ENCODE data around the gene PLCD3.
A peak's percentile ranks its signal among the peaks of the same experiment; 100 is the strongest.

PLCD3 gene

GRCh38 chr17:45149669-45150664, 17.7 kb upstream of the PLCD3 start:
- DNase-seq (ENCODE audit: low spot score): peak; percentile 14

- DNase-seq (ENCODE audit: low spot score): peak; percentile 78
These were observed 16.8 kb upstream of the PLCD3 start for GRCh38 chr17:45149037-45149668.

GRCh38 chr17:45148183-45149036, 16.1 kb upstream of the PLCD3 start, which contains the start of gene HEXIM1:
TSS of gene HEXIM1 (plus strand) at chr17:45148475. CDS start at chr17:45149191, 716 bp downstream.
- peak; percentile 93 for DNase-seq (ENCODE audit: low spot score)

- peak; percentile 56 for DNase-seq (ENCODE audit: low spot score)
These were observed 15.4 kb upstream of the PLCD3 start for GRCh38 chr17:45147581-45148182.

- peak; percentile 57 for DNase-seq (ENCODE audit: low spot score)
These were observed 14.7 kb upstream of the PLCD3 start for GRCh38 chr17:45146890-45147580.

- DNase-seq (ENCODE audit: low spot score): no peak
These were observed 14.2 kb upstream of the PLCD3 start for GRCh38 chr17:45146592-45146889.

- no peak for DNase-seq (ENCODE audit: low spot score)
These were observed 13.9 kb upstream of the PLCD3 start for GRCh38 chr17:45146166-45146565.

GRCh38 chr17:45145035-45145389, 12.7 kb upstream of the PLCD3 start:
- no peak for DNase-seq (ENCODE audit: low spot score)

GRCh38 chr17:45144199-45145034, 12.1 kb upstream of the PLCD3 start:
- no peak for DNase-seq (ENCODE audit: low spot score)

- DNase-seq (ENCODE audit: low spot score): peak; percentile 42
These were observed 11.5 kb upstream of the PLCD3 start for GRCh38 chr17:45143767-45144198.

GRCh38 chr17:45143094-45143670, 10.9 kb upstream of the PLCD3 start:
- DNase-seq (ENCODE audit: low spot score): no peak

- no peak for DNase-seq (ENCODE audit: low spot score)
These were observed 7.2 kb upstream of the PLCD3 start for GRCh38 chr17:45139533-45139920.

GRCh38 chr17:45138911-45139532, 6.7 kb upstream of the PLCD3 start:
- DNase-seq (ENCODE audit: low spot score): no peak

GRCh38 chr17:45137561-45138305, 5.4 kb upstream of the PLCD3 start:
- DNase-seq (ENCODE audit: low spot score): no peak

- DNase-seq (ENCODE audit: low spot score): no peak
These were observed 4.7 kb upstream of the PLCD3 start for GRCh38 chr17:45136846-45137560.

GRCh38 chr17:45135978-45136791, 3.9 kb upstream of the PLCD3 start:
- no peak for DNase-seq (ENCODE audit: low spot score)
